MM.1S (cell line): ENCODE data around the gene CKM.

Source experiments
- EZH2 ChIP-seq: fragments of 300-600 bp; sonication (generic); optimal IDR thresholded peaks from 2 replicates; pipeline ENCODE3; 2017; ENCODE audit warnings: low read depth, mild to moderate bottlenecking, antibody characterized with exemption, low read length, mixed read lengths
- EZH2phosphoT487 ChIP-seq: fragments of 300-600 bp; sonication (generic); IDR thresholded peaks from 2 replicates; pipeline ENCODE4 v1.6.1; 2018; ENCODE audit warnings: antibody characterized with exemption, low read length
- TF ChIP-seq, protein P1 (sequence below): fragments of 300-600 bp; sonication (generic); IDR thresholded peaks from 2 replicates; pipeline ENCODE4 v1.5.1; 2016; ENCODE audit warnings: antibody characterized with exemption, low read length, mixed read lengths

DNA sequence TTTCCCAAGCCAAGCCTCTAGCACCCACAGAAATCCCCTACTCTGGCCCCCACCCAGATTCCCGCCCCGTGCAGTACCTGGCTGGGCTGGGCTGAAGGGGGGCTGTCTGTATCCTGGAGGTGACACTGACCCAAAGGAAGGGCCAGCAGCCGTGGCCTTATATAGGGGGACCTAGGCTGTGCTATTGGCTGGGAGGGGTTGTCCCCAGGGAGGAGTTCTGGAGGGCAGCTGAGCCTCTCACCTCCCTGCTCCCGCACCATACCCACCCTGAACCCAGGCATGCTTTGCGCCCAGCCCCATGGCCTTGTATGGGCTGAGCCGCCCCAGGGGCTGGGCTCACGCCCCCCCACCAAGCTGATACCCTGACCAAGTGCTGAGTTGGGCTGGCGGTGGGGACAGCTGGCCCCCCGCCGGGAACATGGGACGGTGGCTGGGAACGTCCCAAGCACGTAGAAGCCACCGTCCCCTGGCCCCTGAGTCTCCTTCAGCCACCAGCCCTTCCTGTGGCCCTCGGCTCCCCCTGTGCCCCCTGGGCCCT, at the start of gene CKM:
- TF ChIP-seq, protein P1, sequence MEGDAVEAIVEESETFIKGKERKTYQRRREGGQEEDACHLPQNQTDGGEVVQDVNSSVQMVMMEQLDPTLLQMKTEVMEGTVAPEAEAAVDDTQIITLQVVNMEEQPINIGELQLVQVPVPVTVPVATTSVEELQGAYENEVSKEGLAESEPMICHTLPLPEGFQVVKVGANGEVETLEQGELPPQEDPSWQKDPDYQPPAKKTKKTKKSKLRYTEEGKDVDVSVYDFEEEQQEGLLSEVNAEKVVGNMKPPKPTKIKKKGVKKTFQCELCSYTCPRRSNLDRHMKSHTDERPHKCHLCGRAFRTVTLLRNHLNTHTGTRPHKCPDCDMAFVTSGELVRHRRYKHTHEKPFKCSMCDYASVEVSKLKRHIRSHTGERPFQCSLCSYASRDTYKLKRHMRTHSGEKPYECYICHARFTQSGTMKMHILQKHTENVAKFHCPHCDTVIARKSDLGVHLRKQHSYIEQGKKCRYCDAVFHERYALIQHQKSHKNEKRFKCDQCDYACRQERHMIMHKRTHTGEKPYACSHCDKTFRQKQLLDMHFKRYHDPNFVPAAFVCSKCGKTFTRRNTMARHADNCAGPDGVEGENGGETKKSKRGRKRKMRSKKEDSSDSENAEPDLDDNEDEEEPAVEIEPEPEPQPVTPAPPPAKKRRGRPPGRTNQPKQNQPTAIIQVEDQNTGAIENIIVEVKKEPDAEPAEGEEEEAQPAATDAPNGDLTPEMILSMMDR, result no peak
- no peak for TF ChIP-seq EZH2
- no peak for TF ChIP-seq EZH2phosphoT487
